ENCODE measurements around the gene UGT2A1. TPM values are rescaled to one million over a fixed set of nuclear protein-coding genes. Genes with fewer than 3 reads are reported as not detected.

UGT2A1 gene
- total RNA-seq, 3 donors from 2014 or later (not counting 1 experiment from before 2014, with no cell fraction given) = not detected

- DNase-seq (no peak), ATAC-seq (no peak)
- Histone ChIP-seq H3K4me1 (ENCODE audit: control insufficient read depth, insufficient read depth, low read length) (no peaks in the 10 kb centered on the region), H3K9me3 (ENCODE audit: control insufficient read depth, insufficient read depth, low read length) (no peaks in the 10 kb centered on the region), H3K36me3 (ENCODE audit: control insufficient read depth, insufficient read depth, low read length) (no peaks in the 10 kb centered on the region), H3K27ac (ENCODE audit: low read length) (no peak overlapping the region), H3K4me3 (ENCODE audit: low read length) (no peak overlapping the region), H3K27me3 (ENCODE audit: control insufficient read depth, insufficient read depth, low read length) (no peaks in the 10 kb centered on the region)
- Mint-ChIP-seq H3K36me3 (no peaks in the 10 kb centered on the region), H3K4me3 (no peak overlapping the region), H3K27me3 (ENCODE audit: low read depth in 2 of 2) (no peaks in the 10 kb centered on the region), H3K4me1 (no peaks in the 10 kb centered on the region), H3K9me3 (peaks cover 2 to 5% of the 10 kb centered on the region in 2 donors), H3K27ac (no peak overlapping the region)
- no peak for TF ChIP-seq CTCF (IDR thresholded peaks at IDR 0.05)
- 68% methylated on average over 5 of the region's 5 CpGs for WGBS (ENCODE audit: insufficient coverage)
- intact Hi-C loops (cut with micrococcal nuclease) = no loop called here
Observed at GRCh38 chr4:69584135-69584534, 68.9 kb downstream of the UGT2A1 start.

DNA sequence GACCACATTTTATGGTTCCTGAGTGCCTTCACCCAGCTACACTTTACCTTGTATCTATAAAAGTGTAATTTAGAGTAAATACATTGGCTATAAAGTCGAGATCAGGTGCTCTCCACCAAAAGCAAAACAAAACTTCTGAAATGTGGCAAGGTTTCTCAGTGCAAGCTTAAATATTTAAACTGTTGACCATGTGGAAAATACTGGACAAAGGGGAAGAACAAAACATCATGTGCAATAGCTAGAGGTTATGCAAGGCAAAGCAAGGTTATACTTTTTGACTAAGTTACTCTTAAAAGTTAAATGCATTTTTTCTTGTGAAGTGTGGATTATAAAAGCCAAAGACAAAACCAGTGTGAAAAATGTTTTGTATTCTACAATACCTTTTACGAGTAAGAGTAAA, 69.5 kb downstream of the UGT2A1 start:
- H3K4me3 Mint-ChIP-seq = no peak overlapping the region
- ATAC-seq (no peak), DNase-seq (no peak)
- Histone ChIP-seq H3K27me3 (ENCODE audit: control insufficient read depth, insufficient read depth, low read length) (no peaks in the 10 kb centered on the region), H3K4me1 (ENCODE audit: control insufficient read depth, insufficient read depth, low read length) (no peaks in the 10 kb centered on the region), H3K27ac (ENCODE audit: low read length) (no peak overlapping the region), H3K4me3 (ENCODE audit: low read length) (no peak overlapping the region), H3K36me3 (ENCODE audit: control insufficient read depth, insufficient read depth, low read length) (no peaks in the 10 kb centered on the region), H3K9me3 (ENCODE audit: control insufficient read depth, insufficient read depth, low read length) (no peaks in the 10 kb centered on the region)
- H3K27ac Mint-ChIP-seq = no peak overlapping the region
- H3K4me1 Mint-ChIP-seq = no peaks in the 10 kb centered on the region
- intact Hi-C loops (cut with micrococcal nuclease) = no loop called here
- WGBS (ENCODE audit: insufficient coverage) = 50% methylated on average over 1 of the region's 2 CpGs
- H3K36me3 Mint-ChIP-seq = no peaks in the 10 kb centered on the region
- TF ChIP-seq CTCF (IDR thresholded peaks at IDR 0.05) = no peak
- H3K9me3 Mint-ChIP-seq = peaks cover 3 to 7% of the 10 kb centered on the region in 2 donors
- H3K27me3 Mint-ChIP-seq (ENCODE audit: low read depth in 2 of 2) = no peaks in the 10 kb centered on the region

- Histone ChIP-seq H3K4me3 (ENCODE audit: low read length) (no peak overlapping the region), H3K27ac (ENCODE audit: low read length) (no peak overlapping the region), H3K9me3 (ENCODE audit: control insufficient read depth, insufficient read depth, low read length) (no peaks in the 10 kb centered on the region), H3K4me1 (ENCODE audit: control insufficient read depth, insufficient read depth, low read length) (no peaks in the 10 kb centered on the region), H3K27me3 (ENCODE audit: control insufficient read depth, insufficient read depth, low read length) (no peaks in the 10 kb centered on the region), H3K36me3 (ENCODE audit: control insufficient read depth, insufficient read depth, low read length) (no peaks in the 10 kb centered on the region)
- ATAC-seq (no peak), DNase-seq (no peak)
- no peak for TF ChIP-seq CTCF (IDR thresholded peaks at IDR 0.05)
- Mint-ChIP-seq H3K9me3 (peaks cover 4 to 6% of the 10 kb centered on the region in 2 donors), H3K27ac (no peak overlapping the region), H3K4me1 (no peaks in the 10 kb centered on the region), H3K36me3 (no peaks in the 10 kb centered on the region), H3K4me3 (no peak overlapping the region), H3K27me3 (ENCODE audit: low read depth in 2 of 2) (no peaks in the 10 kb centered on the region)
- WGBS (ENCODE audit: insufficient coverage) = no CpG with 5 or more reads among the region's 1 CpG
- intact Hi-C loops (cut with micrococcal nuclease) = no loop called here
Observed at GRCh38 chr4:69577245-69577644, 75.8 kb downstream of the UGT2A1 start.

DNA sequence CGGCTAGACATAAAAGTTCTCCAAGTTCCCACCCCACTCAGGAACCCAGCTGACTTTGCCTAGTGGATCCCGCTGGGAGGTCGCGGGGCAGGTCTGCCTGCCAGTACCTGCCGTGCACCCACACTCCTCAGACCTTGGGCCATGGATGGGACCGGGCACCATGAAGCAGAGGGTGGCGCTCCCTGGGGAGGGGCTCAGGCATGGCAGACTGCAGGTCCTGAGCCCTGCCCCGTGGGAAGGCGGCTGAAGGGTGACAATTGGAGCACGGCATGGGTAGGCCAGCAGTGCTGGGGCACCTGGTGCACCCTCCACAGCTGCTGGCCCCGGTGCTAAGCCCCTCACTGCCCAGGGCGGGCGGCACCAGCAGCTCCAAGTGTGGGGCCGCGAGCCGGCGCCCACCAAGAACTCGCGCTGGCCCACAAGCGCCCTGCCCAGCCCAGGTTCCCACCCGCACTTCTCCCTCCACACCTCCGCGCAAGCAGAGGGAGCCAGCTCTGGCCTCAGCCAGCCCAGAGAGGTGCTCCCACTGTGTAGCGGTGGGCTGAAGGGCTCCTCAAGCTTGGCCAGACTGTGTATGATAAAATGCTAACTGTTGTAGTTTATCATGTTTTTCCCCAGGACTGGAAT, 76.7 kb downstream of the UGT2A1 start:
- H3K27me3 ChIP-seq (ENCODE audit: control insufficient read depth, insufficient read depth, low read length) = no peaks in the 10 kb centered on the region
- intact Hi-C loops (cut with micrococcal nuclease) = no loop called here
- H3K4me1 ChIP-seq (ENCODE audit: control insufficient read depth, insufficient read depth, low read length) = no peaks in the 10 kb centered on the region
- WGBS (ENCODE audit: insufficient coverage) = 96% methylated on average over 24 of the region's 24 CpGs
- H3K4me1 Mint-ChIP-seq = no peaks in the 10 kb centered on the region
- no peak for ATAC-seq
- DNase-seq = no peak
- peaks cover 4 to 6% of the 10 kb centered on the region in 2 donors for H3K9me3 Mint-ChIP-seq
- H3K36me3 Mint-ChIP-seq = no peaks in the 10 kb centered on the region
- TF ChIP-seq CTCF (IDR thresholded peaks at IDR 0.05) = no peak
- H3K27ac Mint-ChIP-seq = no peak overlapping the region
- H3K4me3 Mint-ChIP-seq = no peak overlapping the region
- no peak overlapping the region for H3K27ac ChIP-seq (ENCODE audit: low read length)
- H3K36me3 ChIP-seq (ENCODE audit: control insufficient read depth, insufficient read depth, low read length) = no peaks in the 10 kb centered on the region
- no peaks in the 10 kb centered on the region for H3K9me3 ChIP-seq (ENCODE audit: control insufficient read depth, insufficient read depth, low read length)
- no peak overlapping the region for H3K4me3 ChIP-seq (ENCODE audit: low read length)
- no peaks in the 10 kb centered on the region for H3K27me3 Mint-ChIP-seq (ENCODE audit: low read depth in 2 of 2)

All from natural killer cell (primary cell).